Lung (tissue), 12 donors: ENCODE measurements around the gene FYCO1. TPM values are rescaled to one million over a fixed set of nuclear protein-coding genes. Genes with fewer than 3 reads are reported as not detected.

Experiments used
- ATAC-seq: fragments of 200-7000 bp; cut with Tn5 transposase; one replicate; pipeline ENCODE4 v1.9.1; 2020; ENCODE audit warnings: moderate number of reproducible peaks; ENCODE audit not compliant: insufficient read depth, low FRiP score
- DNase-seq, 3 donors: peaks; one replicate each; pipeline ENCODE4 v3.0.0-alpha.2; 2013 to 2017
- H3K27ac ChIP-seq, 2 donors: one replicate each; pipeline ENCODE4 v1.5.1; 2013; ENCODE audit warnings: mild to moderate bottlenecking in 2 of 2, moderate library complexity in 2 of 2, control low read depth in 1 of 2, inconsistent platforms in 1 of 2, low read depth in 1 of 2, low read length in 1 of 2
- H3K27me3 ChIP-seq, 3 donors: one replicate each; pipeline ENCODE4 v1.5.1; 2013; ENCODE audit warnings: low read length in 2 of 3; ENCODE audit not compliant: control insufficient read depth in 3 of 3, insufficient read depth in 3 of 3
- H3K36me3 ChIP-seq, 4 donors: one replicate each; pipeline ENCODE4 v1.5.1; 2013; ENCODE audit warnings: low read length in 4 of 4, mild to moderate bottlenecking in 1 of 4, moderate library complexity in 1 of 4; ENCODE audit not compliant: control insufficient read depth in 4 of 4, insufficient read depth in 4 of 4
- H3K4me1 ChIP-seq, 5 donors: one replicate each; pipeline ENCODE4 v1.5.1; 2013; ENCODE audit warnings: low read length in 5 of 5, mild to moderate bottlenecking in 2 of 5, moderate library complexity in 1 of 5; ENCODE audit not compliant: control insufficient read depth in 5 of 5, insufficient read depth in 5 of 5
- H3K4me3 ChIP-seq: one replicate; pipeline ENCODE4 v1.5.1; 2013; ENCODE audit warnings: mild to moderate bottlenecking, control low read depth, moderate library complexity
- H3K9ac ChIP-seq, 2 donors: one replicate each; pipeline ENCODE4 v1.5.1; 2013; ENCODE audit warnings: low read length in 2 of 2, control low read depth in 1 of 2; ENCODE audit not compliant: insufficient read depth in 1 of 2
- H3K9me3 ChIP-seq, 4 donors: one replicate each; pipeline ENCODE4 v1.5.1; 2013; ENCODE audit warnings: low read length in 3 of 4, mild to moderate bottlenecking in 1 of 4, moderate library complexity in 1 of 4; ENCODE audit not compliant: control insufficient read depth in 4 of 4, insufficient read depth in 3 of 4
- CTCF ChIP-seq: IDR thresholded peaks from 2 replicates; pipeline ENCODE4 v1.5.1; 2012; ENCODE audit warnings: mild to moderate bottlenecking; ENCODE audit errors: control extremely low read depth, extremely low read depth
- WGBS, 2 donors: extraction: QIAGEN DNeasy Blood & Tissue Kit; methylation state at CpG; one replicate each; pipeline ENCODE4 v1.1.7; 2013; 5-methylcytosine and 5-hydroxymethylcytosine counted together
- polyA plus RNA-seq, 2 donors: library from polyadenylated mRNA; stranded (reverse); fragments of 200-250 nt; gene quantifications; one replicate each; pipeline ENCODE4 v1.2.1, GENCODE V29; 2013
- total RNA-seq, 2 donors: library from RNA; depleted of rRNA in 1 of 2; stranded (reverse); fragments of >200 nt in 1 of 2; gene quantifications; one replicate each; pipeline ENCODE4 v1.2.1, GENCODE V29; 2014 to 2021
- donor health status: control.
- donor health status: control.
- donor health status: Bipolar disorder and iron deficiency.
- donor health status: healthy.
- donor health status: DM: yes; HTN: yes; CAD: no.

The FYCO1 gene
- total and polyA plus RNA-seq, 4 donors: 11.3 to 38.7 (median 23.2) TPM

- peaks cover 0 to 5% (median 0%) of the 10 kb centered on the region in 5 donors for H3K4me1 ChIP-seq
- 82 to 83% methylated on average over 23 of the region's 23 CpGs for WGBS, 2 donors
- no peak overlapping the region for H3K9ac ChIP-seq
- no peak overlapping the region for H3K4me3 ChIP-seq
- no peaks in the 10 kb centered on the region for H3K36me3 ChIP-seq
- DNase-seq (no peak), ATAC-seq (no peak)
- no peak for TF ChIP-seq CTCF
- no peaks in the 10 kb centered on the region for H3K27me3 ChIP-seq
- H3K27ac ChIP-seq: no peak overlapping the region
- H3K9me3 ChIP-seq: no peaks in the 10 kb centered on the region
These were observed 111.0 kb downstream of the FYCO1 start for GRCh38 chr3:45884368-45885201.

GRCh38 chr3:45881078-45882022 is 114.3 kb downstream of the FYCO1 start:
- H3K4me3 ChIP-seq: no peak overlapping the region
- no peak for DNase-seq
- ATAC-seq: no peak
- H3K9ac ChIP-seq: no peak overlapping the region
- no peaks in the 10 kb centered on the region for H3K9me3 ChIP-seq
- no peak for TF ChIP-seq CTCF
- no peaks in the 10 kb centered on the region for H3K27me3 ChIP-seq
- no peak overlapping the region for H3K27ac ChIP-seq
- H3K4me1 ChIP-seq: peaks cover 0 to 5% (median 0%) of the 10 kb centered on the region in 5 donors
- 60 to 74% methylated on average over 8 of the region's 8 CpGs for WGBS, 2 donors
- no peaks in the 10 kb centered on the region for H3K36me3 ChIP-seq

- DNase-seq (no peak), ATAC-seq (no peak)
- Histone ChIP-seq H3K27me3 (no peaks in the 10 kb centered on the region), H3K36me3 (no peaks in the 10 kb centered on the region), H3K9ac (no peak overlapping the region), H3K4me1 (peaks cover 0 to 5% (median 0%) of the 10 kb centered on the region in 5 donors), H3K4me3 (no peak overlapping the region), H3K27ac (no peak overlapping the region), H3K9me3 (no peaks in the 10 kb centered on the region)
- TF ChIP-seq CTCF: no peak
- WGBS, 2 donors: 83 to 86% methylated on average over 3 of the region's 3 CpGs
These were observed 114.9 kb downstream of the FYCO1 start for GRCh38 chr3:45880725-45881077.
